Astrocyte (in vitro differentiated cells and primary cell): Measurements from ENCODE around the gene DGKG. TPM values are rescaled to one million over a fixed set of nuclear protein-coding genes. Genes with fewer than 3 reads are reported as not detected.

ENCODE experiments used
- DNase-seq: peaks from one replicate; pipeline ENCODE4 v3.0.0-alpha.2; 2010; ENCODE audit warnings: low read depth
- FAIRE-seq: peaks from 2 replicates; lab custom pipeline; 2011; peaks lifted over from hg19 to GRCh38; lab: Jason Lieb, UNC
- H2AFZ ChIP-seq: 2 replicates; pipeline ENCODE4 v1.6.0; 2012; ENCODE audit warnings: low read depth, low read length, inconsistent platforms
- H3K27ac ChIP-seq: 2 replicates; pipeline ENCODE4 v1.5.1; 2011; ENCODE audit warnings: low read depth, low read length, inconsistent platforms
- H3K27me3 ChIP-seq: 2 replicates; pipeline ENCODE4 v1.6.0; 2011; ENCODE audit warnings: low read length, inconsistent platforms; ENCODE audit not compliant: insufficient read depth
- H3K36me3 ChIP-seq: 2 replicates; pipeline ENCODE4 v1.5.1; 2011; ENCODE audit warnings: low read length, inconsistent platforms; ENCODE audit not compliant: insufficient read depth
- H3K4me1 ChIP-seq: 2 replicates; pipeline ENCODE4 v1.5.1; 2011; ENCODE audit warnings: low read length, inconsistent platforms; ENCODE audit not compliant: insufficient read depth
- H3K4me2 ChIP-seq: 2 replicates; pipeline ENCODE4 v1.6.0; 2012; ENCODE audit warnings: low read length, inconsistent platforms
- H3K4me3 ChIP-seq: 2 replicates; pipeline ENCODE4 v1.5.1; 2011; ENCODE audit warnings: low read depth, mild to moderate bottlenecking, low read length, inconsistent platforms; ENCODE audit not compliant: insufficient read depth
- H3K79me2 ChIP-seq: 2 replicates; pipeline ENCODE4 v1.6.0; 2012; ENCODE audit warnings: mild to moderate bottlenecking, low read length, inconsistent platforms; ENCODE audit not compliant: insufficient read depth
- H3K9ac ChIP-seq: 2 replicates; pipeline ENCODE4 v1.6.0; 2012; ENCODE audit warnings: mild to moderate bottlenecking, low read length, inconsistent platforms
- H3K9me3 ChIP-seq: 2 replicates; pipeline ENCODE4 v1.5.1; 2012; ENCODE audit warnings: low read depth, mild to moderate bottlenecking, low read length, inconsistent platforms; ENCODE audit not compliant: insufficient read depth
- H4K20me1 ChIP-seq: 2 replicates; pipeline ENCODE4 v1.6.0; 2012; ENCODE audit warnings: low read length, inconsistent platforms; ENCODE audit not compliant: insufficient read depth
- H3K27ac Mint-ChIP-seq: one replicate; pipeline ENCODE4 v1.8.0; 2021; ENCODE audit warnings: mild to moderate bottlenecking, mixed read lengths; ENCODE audit not compliant: unreplicated experiment
- H3K27me3 Mint-ChIP-seq: one replicate; pipeline ENCODE4 v1.8.0; 2021; ENCODE audit warnings: low read depth, mixed read lengths; ENCODE audit not compliant: unreplicated experiment
- H3K36me3 Mint-ChIP-seq: one replicate; pipeline ENCODE4 v1.8.0; 2021; ENCODE audit warnings: low read depth, mixed read lengths; ENCODE audit not compliant: unreplicated experiment
- H3K4me1 Mint-ChIP-seq: one replicate; pipeline ENCODE4 v1.8.0; 2021; ENCODE audit warnings: low read depth, mixed read lengths; ENCODE audit not compliant: unreplicated experiment
- H3K4me3 Mint-ChIP-seq: one replicate; pipeline ENCODE4 v1.8.0; 2021; ENCODE audit warnings: mild to moderate bottlenecking, moderate library complexity, mixed read lengths; ENCODE audit not compliant: unreplicated experiment
- H3K9me3 Mint-ChIP-seq: one replicate; pipeline ENCODE4 v1.8.0; 2021; ENCODE audit warnings: mild to moderate bottlenecking, mixed read lengths; ENCODE audit not compliant: unreplicated experiment
- EZH2 ChIP-seq: IDR thresholded peaks from 2 replicates; pipeline ENCODE4 v1.6.1; 2012; ENCODE audit warnings: mild to moderate bottlenecking, low read length, inconsistent platforms; ENCODE audit not compliant: insufficient read depth
- total RNA-seq: library from RNA; stranded (reverse); gene quantifications from 2 replicates; pipeline ENCODE4 v1.2.1, GENCODE V29; 2021
- TF ChIP-seq, protein P1 (sequence below): IDR thresholded peaks from 2 replicates; pipeline ENCODE4 v1.5.1; 2011; ENCODE audit warnings: low read depth, mild to moderate bottlenecking, inconsistent platforms, low read length, moderate library complexity; ENCODE audit not compliant: insufficient read depth

Gene DGKG
- total RNA-seq, 1 donor from 2014 or later, result 0.64 TPM

DNA sequence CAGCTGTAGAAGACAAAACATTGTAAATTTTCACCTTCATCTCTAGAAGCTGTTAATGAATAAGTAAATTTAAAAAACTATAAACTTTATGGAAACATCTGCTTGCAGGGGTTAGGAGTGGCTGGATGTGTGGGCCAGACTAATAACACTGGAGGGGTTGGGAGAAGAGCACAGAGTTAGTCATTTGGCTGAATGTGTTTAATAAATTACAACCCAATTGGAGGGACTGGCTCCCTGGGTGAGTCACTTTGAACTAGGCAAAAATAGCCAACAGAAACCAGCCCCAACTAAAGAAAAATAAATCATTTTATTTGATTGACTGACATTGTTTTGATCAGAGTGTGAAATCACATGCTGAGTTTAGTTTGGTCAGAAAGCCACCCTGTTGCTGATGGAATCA, 21.8 kb downstream of the DGKG start:
- Histone ChIP-seq H3K9ac (no peak overlapping the region), H3K27me3 (peaks cover 6% of the 10 kb centered on the region), H3K27ac (no peak overlapping the region), H4K20me1 (no peaks in the 10 kb centered on the region), H3K4me2 (no peak overlapping the region), H3K9me3 (no peaks in the 10 kb centered on the region), H3K36me3 (no peaks in the 10 kb centered on the region), H2AFZ (no peak overlapping the region), H3K79me2 (no peaks in the 10 kb centered on the region), H3K4me1 (no peaks in the 10 kb centered on the region), H3K4me3 (no peak overlapping the region)
- H3K27ac Mint-ChIP-seq, result no peak overlapping the region
- no peak overlapping the region for H3K4me3 Mint-ChIP-seq
- FAIRE-seq, result no peak
- peaks cover 11% of the 10 kb centered on the region for H3K4me1 Mint-ChIP-seq
- TF ChIP-seq, protein P1, sequence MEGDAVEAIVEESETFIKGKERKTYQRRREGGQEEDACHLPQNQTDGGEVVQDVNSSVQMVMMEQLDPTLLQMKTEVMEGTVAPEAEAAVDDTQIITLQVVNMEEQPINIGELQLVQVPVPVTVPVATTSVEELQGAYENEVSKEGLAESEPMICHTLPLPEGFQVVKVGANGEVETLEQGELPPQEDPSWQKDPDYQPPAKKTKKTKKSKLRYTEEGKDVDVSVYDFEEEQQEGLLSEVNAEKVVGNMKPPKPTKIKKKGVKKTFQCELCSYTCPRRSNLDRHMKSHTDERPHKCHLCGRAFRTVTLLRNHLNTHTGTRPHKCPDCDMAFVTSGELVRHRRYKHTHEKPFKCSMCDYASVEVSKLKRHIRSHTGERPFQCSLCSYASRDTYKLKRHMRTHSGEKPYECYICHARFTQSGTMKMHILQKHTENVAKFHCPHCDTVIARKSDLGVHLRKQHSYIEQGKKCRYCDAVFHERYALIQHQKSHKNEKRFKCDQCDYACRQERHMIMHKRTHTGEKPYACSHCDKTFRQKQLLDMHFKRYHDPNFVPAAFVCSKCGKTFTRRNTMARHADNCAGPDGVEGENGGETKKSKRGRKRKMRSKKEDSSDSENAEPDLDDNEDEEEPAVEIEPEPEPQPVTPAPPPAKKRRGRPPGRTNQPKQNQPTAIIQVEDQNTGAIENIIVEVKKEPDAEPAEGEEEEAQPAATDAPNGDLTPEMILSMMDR, result no peak
- TF ChIP-seq EZH2, result no peak
- H3K36me3 Mint-ChIP-seq, result no peaks in the 10 kb centered on the region
- no peaks in the 10 kb centered on the region for H3K9me3 Mint-ChIP-seq
- peak; percentile 45 for DNase-seq
- H3K27me3 Mint-ChIP-seq, result peaks cover 4% of the 10 kb centered on the region

DNA sequence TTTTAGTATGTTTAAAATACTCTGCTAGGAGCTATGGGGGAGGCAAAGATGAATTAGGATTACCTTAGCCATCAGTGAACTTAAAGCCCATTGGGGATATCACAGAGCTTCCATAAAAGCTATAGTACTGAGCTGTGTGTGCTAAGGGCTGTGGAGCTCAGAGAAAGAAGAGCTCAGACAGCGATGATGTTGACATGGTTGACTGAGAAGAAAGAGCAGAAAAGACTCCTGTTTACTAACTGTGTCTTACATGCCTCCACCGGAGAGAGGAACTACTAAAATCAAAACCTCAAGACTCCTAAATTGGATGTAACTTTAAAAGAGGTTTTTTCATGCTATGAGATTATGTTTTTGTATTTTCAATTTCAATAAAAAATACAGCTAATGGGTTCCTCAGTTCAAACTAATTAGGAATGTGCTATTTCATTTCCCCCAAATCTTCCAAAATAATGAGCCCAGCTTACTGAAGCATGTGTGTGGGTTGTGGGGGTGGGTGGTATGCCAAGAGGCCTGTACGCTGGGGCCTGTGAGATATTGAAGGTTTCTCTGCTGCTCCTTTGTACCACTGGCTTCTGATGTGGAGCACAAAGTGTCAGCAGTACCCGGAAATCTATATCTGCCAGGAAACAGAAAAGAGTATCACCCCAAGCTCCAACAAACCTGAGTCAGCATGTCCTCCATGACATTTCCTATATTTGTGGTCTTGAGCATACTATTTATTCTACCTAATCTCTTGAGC, 22.7 kb downstream of the DGKG start:
- H2AFZ ChIP-seq, result no peak overlapping the region
- H3K4me2 ChIP-seq, result no peak overlapping the region
- Mint-ChIP-seq H3K36me3 (no peaks in the 10 kb centered on the region), H3K4me1 (peaks cover 11% of the 10 kb centered on the region), H3K9me3 (no peaks in the 10 kb centered on the region), H3K27me3 (peaks cover 6% of the 10 kb centered on the region), H3K27ac (no peak overlapping the region), H3K4me3 (no peak overlapping the region)
- no peak overlapping the region for H3K27ac ChIP-seq
- no peaks in the 10 kb centered on the region for H3K79me2 ChIP-seq
- no peaks in the 10 kb centered on the region for H4K20me1 ChIP-seq
- no peak for FAIRE-seq
- no peaks in the 10 kb centered on the region for H3K36me3 ChIP-seq
- no peak for TF ChIP-seq EZH2
- TF ChIP-seq, protein P1, result no peak
- no peak overlapping the region for H3K9ac ChIP-seq
- H3K9me3 ChIP-seq, result no peaks in the 10 kb centered on the region
- H3K4me1 ChIP-seq, result no peaks in the 10 kb centered on the region
- no peak overlapping the region for H3K4me3 ChIP-seq
- DNase-seq, result no peak
- H3K27me3 ChIP-seq, result peaks cover 6% of the 10 kb centered on the region

DNA sequence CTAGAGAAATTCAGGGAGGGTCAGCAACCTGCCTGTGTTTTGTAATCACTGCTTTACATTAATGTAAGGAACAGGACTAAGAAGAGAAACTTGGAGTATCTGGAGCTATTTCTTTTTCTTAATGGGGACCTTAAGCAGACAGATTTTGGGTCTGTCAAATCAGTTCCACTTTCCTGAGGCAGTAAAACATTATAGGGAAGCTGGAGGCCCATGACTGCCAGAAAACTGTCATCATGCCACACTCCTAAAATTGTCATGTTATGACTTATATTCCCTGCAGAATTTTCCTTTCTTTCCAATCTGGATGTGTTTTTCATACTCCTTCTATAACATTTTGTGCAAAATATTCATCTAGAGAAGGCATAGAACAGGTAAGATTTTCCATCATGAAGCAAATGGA, 28.8 kb downstream of the DGKG start:
- H3K4me3 ChIP-seq, result no peak overlapping the region
- no peaks in the 10 kb centered on the region for H4K20me1 ChIP-seq
- DNase-seq (no peak), FAIRE-seq (no peak)
- Mint-ChIP-seq H3K4me3 (no peak overlapping the region), H3K27me3 (peaks cover 45% of the 10 kb centered on the region), H3K9me3 (no peaks in the 10 kb centered on the region), H3K27ac (no peak overlapping the region), H3K36me3 (no peaks in the 10 kb centered on the region), H3K4me1 (no peaks in the 10 kb centered on the region)
- H3K27me3 ChIP-seq, result peaks cover 17% of the 10 kb centered on the region
- H3K36me3 ChIP-seq, result no peaks in the 10 kb centered on the region
- H3K4me1 ChIP-seq, result no peaks in the 10 kb centered on the region
- no peak overlapping the region for H2AFZ ChIP-seq
- no peak for TF ChIP-seq EZH2
- TF ChIP-seq, protein P1, result no peak
- H3K9me3 ChIP-seq, result no peaks in the 10 kb centered on the region
- H3K27ac ChIP-seq, result no peak overlapping the region
- H3K4me2 ChIP-seq, result no peak overlapping the region
- no peak overlapping the region for H3K9ac ChIP-seq
- H3K79me2 ChIP-seq, result no peaks in the 10 kb centered on the region
